Neutrophil (primary cell): Measurements from ENCODE around the gene FGF12.

ENCODE experiments used
- H3K27ac ChIP-seq: fragments of 200-600 bp; sonication (generic); 2 replicates; pipeline ENCODE4 v1.5.1; 2016; ENCODE audit warnings: mild to moderate bottlenecking, moderate library complexity
- H3K27me3 ChIP-seq: fragments of 200-600 bp; sonication (generic); 2 replicates; pipeline ENCODE4 v1.6.0; 2016; ENCODE audit warnings: mild to moderate bottlenecking
- H3K36me3 ChIP-seq: fragments of 200-600 bp; sonication (generic); 2 replicates; pipeline ENCODE4 v1.5.1; 2017
- H3K4me1 ChIP-seq, 2 experiments: fragments of 200-600 bp in 1 of 2; sonication (generic) in 1 of 2; 1 replicate in 1 of 2; 2 replicates in 1 of 2; pipeline versions ENCODE4 v1.5.1 to v1.6.1; 2013 to 2016; ENCODE audit warnings: low read depth in 1 of 2, low read length in 1 of 2, mild to moderate bottlenecking in 1 of 2, moderate library complexity in 1 of 2; ENCODE audit not compliant: control insufficient read depth in 1 of 2, insufficient read depth in 1 of 2
- H3K4me3 ChIP-seq, 2 experiments: fragments of 200-600 bp in 1 of 2; sonication (generic) in 1 of 2; 1 replicate in 1 of 2; 2 replicates in 1 of 2; pipeline ENCODE4 v1.5.1; 2013 to 2016; ENCODE audit warnings: low read depth in 1 of 2, low read length in 1 of 2, mild to moderate bottlenecking in 1 of 2, moderate library complexity in 1 of 2
- H3K9me3 ChIP-seq: fragments of 200-600 bp; sonication (generic); 2 replicates; pipeline ENCODE4 v1.5.1; 2016
- TF ChIP-seq, protein P1 (sequence below): fragments of 200-600 bp; sonication (generic); IDR thresholded peaks from 2 replicates; pipeline ENCODE4 v1.5.1; 2016; ENCODE audit warnings: antibody characterized with exemption

Gene FGF12

DNA sequence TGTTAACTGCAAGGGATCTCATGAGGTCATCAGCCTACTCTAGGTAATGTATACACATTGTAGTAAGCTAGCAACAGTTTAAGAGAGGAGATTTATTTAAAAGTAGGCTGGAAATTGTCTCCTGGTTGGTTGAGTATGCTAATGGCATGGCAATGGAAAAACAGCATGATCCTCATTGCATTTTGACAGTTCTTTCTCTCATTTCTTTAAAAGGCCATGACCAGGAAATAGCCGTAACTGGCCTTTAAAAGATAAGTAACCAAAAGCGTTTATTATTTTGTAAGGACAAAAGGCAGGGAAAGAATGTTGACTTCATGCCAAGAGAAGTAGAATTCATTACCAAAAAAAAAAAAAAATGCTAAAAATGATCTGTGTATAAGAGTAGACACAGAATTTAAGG lies 310.3 kb downstream of the FGF12 start:
- H3K4me3 ChIP-seq = no peak overlapping the region
- no peaks in the 10 kb centered on the region for H3K36me3 ChIP-seq
- no peak overlapping the region for H3K27ac ChIP-seq
- H3K4me1 ChIP-seq = no peaks in the 10 kb centered on the region
- no peaks in the 10 kb centered on the region for H3K9me3 ChIP-seq
- peaks cover 25% of the 10 kb centered on the region for H3K27me3 ChIP-seq
- TF ChIP-seq, protein P1, sequence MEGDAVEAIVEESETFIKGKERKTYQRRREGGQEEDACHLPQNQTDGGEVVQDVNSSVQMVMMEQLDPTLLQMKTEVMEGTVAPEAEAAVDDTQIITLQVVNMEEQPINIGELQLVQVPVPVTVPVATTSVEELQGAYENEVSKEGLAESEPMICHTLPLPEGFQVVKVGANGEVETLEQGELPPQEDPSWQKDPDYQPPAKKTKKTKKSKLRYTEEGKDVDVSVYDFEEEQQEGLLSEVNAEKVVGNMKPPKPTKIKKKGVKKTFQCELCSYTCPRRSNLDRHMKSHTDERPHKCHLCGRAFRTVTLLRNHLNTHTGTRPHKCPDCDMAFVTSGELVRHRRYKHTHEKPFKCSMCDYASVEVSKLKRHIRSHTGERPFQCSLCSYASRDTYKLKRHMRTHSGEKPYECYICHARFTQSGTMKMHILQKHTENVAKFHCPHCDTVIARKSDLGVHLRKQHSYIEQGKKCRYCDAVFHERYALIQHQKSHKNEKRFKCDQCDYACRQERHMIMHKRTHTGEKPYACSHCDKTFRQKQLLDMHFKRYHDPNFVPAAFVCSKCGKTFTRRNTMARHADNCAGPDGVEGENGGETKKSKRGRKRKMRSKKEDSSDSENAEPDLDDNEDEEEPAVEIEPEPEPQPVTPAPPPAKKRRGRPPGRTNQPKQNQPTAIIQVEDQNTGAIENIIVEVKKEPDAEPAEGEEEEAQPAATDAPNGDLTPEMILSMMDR = no peak

DNA sequence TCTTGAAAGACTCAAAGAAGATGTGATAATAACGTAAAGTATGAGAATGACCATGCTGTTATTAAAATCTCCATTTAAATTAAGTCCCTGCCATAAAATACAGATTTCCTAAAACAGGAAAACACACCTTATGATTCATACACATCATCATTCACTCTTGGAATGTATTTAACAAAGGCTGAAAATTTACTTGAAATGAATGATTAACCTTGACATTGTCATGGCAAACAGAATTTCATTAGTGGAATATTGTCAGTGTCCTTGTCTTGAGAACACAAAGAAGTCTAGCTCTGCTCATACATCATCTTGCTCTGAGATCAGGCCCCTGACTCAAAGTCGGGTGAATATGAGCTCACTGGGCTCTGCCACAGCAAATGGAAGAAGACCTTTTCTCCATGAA lies 313.9 kb downstream of the FGF12 start:
- no peaks in the 10 kb centered on the region for H3K9me3 ChIP-seq
- no peak overlapping the region for H3K4me3 ChIP-seq
- TF ChIP-seq, protein P1 = no peak
- no peak overlapping the region for H3K27ac ChIP-seq
- no peaks in the 10 kb centered on the region for H3K36me3 ChIP-seq
- H3K4me1 ChIP-seq = no peaks in the 10 kb centered on the region
- H3K27me3 ChIP-seq = peaks cover 61% of the 10 kb centered on the region

DNA sequence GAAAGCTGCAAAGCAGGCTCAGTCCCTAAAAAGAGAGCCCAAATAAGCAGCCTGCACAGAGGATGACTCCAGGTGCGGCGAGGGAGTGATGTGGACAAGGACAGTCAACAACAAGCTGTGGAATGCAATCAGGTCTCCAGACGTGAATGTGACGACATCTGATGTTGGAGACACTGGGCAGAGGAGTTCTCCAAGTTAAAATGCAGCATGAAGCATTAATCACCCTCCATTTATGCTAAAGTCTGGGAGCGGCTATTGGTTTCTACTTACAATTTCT lies 316.7 kb downstream of the FGF12 start:
- H3K4me3 ChIP-seq = no peak overlapping the region
- no peaks in the 10 kb centered on the region for H3K36me3 ChIP-seq
- TF ChIP-seq, protein P1 = no peak
- H3K4me1 ChIP-seq = no peaks in the 10 kb centered on the region
- H3K27me3 ChIP-seq = peaks cover 81% of the 10 kb centered on the region
- H3K27ac ChIP-seq = no peak overlapping the region
- H3K9me3 ChIP-seq = no peaks in the 10 kb centered on the region

DNA sequence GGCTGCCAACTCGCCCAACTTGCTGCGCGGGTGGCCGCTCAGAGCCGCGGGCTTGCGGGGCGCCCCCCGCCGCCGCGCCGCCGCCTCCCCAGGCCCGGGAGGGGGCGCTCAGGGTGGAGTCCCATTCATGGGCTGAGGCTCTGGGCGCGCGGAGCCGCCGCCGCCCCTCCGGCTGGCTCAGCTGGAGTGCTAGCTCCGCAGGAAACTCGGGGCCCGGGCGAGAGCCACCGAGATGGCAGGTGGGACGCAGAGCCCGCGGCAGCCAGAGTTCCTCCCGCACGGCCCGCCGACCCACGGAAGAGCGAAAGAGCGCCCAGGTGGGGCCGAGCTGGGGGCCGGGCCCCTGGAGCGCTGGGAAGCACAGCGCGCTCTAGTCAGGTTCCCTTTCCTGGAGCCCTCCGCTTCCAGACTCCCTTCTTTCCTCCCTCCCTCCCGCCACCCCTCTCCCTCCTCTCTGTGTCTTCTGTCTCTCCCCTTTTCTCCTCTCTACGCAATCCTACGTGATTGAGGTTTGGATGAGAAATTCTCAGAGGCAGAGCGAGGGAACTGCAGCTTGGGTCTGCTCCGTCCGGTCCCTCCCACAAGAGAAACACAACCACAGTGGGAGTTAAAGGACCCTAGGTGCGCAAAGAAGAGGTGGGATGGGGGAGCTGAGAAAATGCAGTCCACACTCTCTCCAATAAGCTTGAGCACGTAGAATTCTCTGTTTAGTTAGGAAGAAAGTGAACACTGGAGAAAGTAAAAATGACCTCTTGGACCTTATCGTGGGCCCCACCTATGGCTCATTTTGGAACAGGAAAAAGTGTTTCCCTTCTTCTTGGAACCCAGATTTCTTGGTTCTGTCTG lies 317.3 kb downstream of the FGF12 start:
- H3K4me3 ChIP-seq = no peak overlapping the region
- H3K27ac ChIP-seq = no peak overlapping the region
- no peaks in the 10 kb centered on the region for H3K9me3 ChIP-seq
- H3K4me1 ChIP-seq = no peaks in the 10 kb centered on the region
- peaks cover 87% of the 10 kb centered on the region for H3K27me3 ChIP-seq
- TF ChIP-seq, protein P1 = no peak
- no peaks in the 10 kb centered on the region for H3K36me3 ChIP-seq

DNA sequence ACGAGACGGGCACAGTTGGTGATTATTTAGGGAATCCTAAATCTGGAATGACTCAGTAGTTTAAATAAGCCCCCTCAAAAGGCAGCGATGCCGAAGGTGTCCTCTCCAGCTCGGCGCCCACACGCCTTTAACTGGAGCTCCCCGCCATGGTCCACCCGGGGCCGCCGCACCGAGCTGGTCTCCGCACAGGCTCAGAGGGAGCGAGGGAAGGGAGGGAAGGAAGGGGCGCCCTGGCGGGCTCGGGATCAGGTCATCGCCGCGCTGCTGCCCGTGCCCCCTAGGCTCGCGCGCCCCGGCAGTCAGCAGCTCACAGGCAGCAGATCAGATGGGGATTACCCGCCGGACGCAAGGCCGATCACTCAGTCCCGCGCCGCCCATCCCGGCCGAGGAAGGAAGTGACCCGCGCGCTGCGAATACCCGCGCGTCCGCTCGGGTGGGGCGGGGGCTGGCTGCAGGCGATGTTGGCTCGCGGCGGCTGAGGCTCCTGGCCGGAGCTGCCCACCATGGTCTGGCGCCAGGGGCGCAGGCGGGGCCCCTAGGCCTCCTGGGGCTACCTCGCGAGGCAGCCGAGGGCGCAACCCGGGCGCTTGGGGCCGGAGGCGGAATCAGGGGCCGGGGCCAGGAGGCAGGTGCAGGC lies 318.0 kb downstream of the FGF12 start:
- Histone ChIP-seq H3K9me3 (no peaks in the 10 kb centered on the region), H3K36me3 (no peaks in the 10 kb centered on the region), H3K27ac (no peak overlapping the region), H3K27me3 (peaks cover 93% of the 10 kb centered on the region), H3K4me1 (no peaks in the 10 kb centered on the region), H3K4me3 (no peak overlapping the region)
- TF ChIP-seq, protein P1 = no peak
